GM12873 (cell line): ENCODE data around the gene PLEKHA7.

ENCODE experiments used
- CTCF ChIP-seq: IDR thresholded peaks from 2 replicates; pipeline ENCODE4 v1.5.1; 2012; ENCODE audit warnings: low read depth, mild to moderate bottlenecking, moderate library complexity, low read length, control low read depth; ENCODE audit not compliant: insufficient read depth; ENCODE audit errors: missing control alignments

The PLEKHA7 gene

GRCh38 chr11:16778876-16779275 is 235.3 kb downstream of the PLEKHA7 start:
- no peak for TF ChIP-seq CTCF

GRCh38 chr11:16778286-16778685 is 235.9 kb downstream of the PLEKHA7 start:
- no peak for TF ChIP-seq CTCF

GRCh38 chr11:16777613-16777975 is 236.6 kb downstream of the PLEKHA7 start:
- no peak for TF ChIP-seq CTCF

GRCh38 chr11:16776711-16777612 is 237.3 kb downstream of the PLEKHA7 start:
- TF ChIP-seq CTCF, result no peak

GRCh38 chr11:16775614-16776283 is 238.5 kb downstream of the PLEKHA7 start:
- no peak for TF ChIP-seq CTCF

GRCh38 chr11:16774936-16775613 is 239.1 kb downstream of the PLEKHA7 start:
- TF ChIP-seq CTCF, result no peak

- no peak for TF ChIP-seq CTCF
Measured at GRCh38 chr11:16773981-16774935, 240.0 kb downstream of the PLEKHA7 start.
